ENCODE results near the gene STK32B.
"Not testable (repeated sequence)": the region's sequence is repeated elsewhere in the genome, so short reads cannot be mapped to it uniquely, and the experiment has no call there.

Gene STK32B

GRCh38 chr4:5409972-5410618 lies 358.8 kb downstream of the STK32B start:
- DNase-seq, result no peak

- no peak for DNase-seq
These were observed 361.0 kb downstream of the STK32B start for GRCh38 chr4:5412296-5412695.

- no peak for DNase-seq
These were observed 361.5 kb downstream of the STK32B start for GRCh38 chr4:5412751-5413150.

- DNase-seq, result no peak
These were observed 365.4 kb downstream of the STK32B start for GRCh38 chr4:5416637-5417036.

- DNase-seq, result no peak
These were observed 369.0 kb downstream of the STK32B start for GRCh38 chr4:5420266-5420665.

GRCh38 chr4:5421416-5421815 lies 370.1 kb downstream of the STK32B start:
- DNase-seq, result no peak

GRCh38 chr4:5422195-5422594 lies 370.9 kb downstream of the STK32B start:
- no peak for DNase-seq

GRCh38 chr4:5423670-5424069 lies 372.4 kb downstream of the STK32B start:
- DNase-seq, result no peak

GRCh38 chr4:5424211-5424610 lies 372.9 kb downstream of the STK32B start:
- DNase-seq, result no peak

GRCh38 chr4:5424901-5425300 lies 373.6 kb downstream of the STK32B start:
- no peak for DNase-seq

- DNase-seq, result no peak
These were observed 378.5 kb downstream of the STK32B start for GRCh38 chr4:5429747-5430146.

- no peak for DNase-seq
These were observed 381.9 kb downstream of the STK32B start for GRCh38 chr4:5433196-5433595.

- no peak for DNase-seq
These were observed 383.9 kb downstream of the STK32B start for GRCh38 chr4:5435201-5435600.

GRCh38 chr4:5435823-5436222 lies 384.5 kb downstream of the STK32B start:
- no peak for DNase-seq

- DNase-seq, result not testable (repeated sequence)
These were observed 392.9 kb downstream of the STK32B start for GRCh38 chr4:5443976-5444802.

GRCh38 chr4:5444918-5445517 lies 393.7 kb downstream of the STK32B start:
- DNase-seq, result no peak

- no peak for DNase-seq
These were observed 395.4 kb downstream of the STK32B start for GRCh38 chr4:5446595-5447226.

GRCh38 chr4:5447755-5448154 lies 396.5 kb downstream of the STK32B start:
- DNase-seq, result no peak

GRCh38 chr4:5448221-5448620 lies 396.9 kb downstream of the STK32B start:
- no peak for DNase-seq

- DNase-seq, result no peak
These were observed 400.0 kb downstream of the STK32B start for GRCh38 chr4:5451243-5451642.

GRCh38 chr4:5452156-5452555 lies 400.9 kb downstream of the STK32B start:
- no peak for DNase-seq

GRCh38 chr4:5455003-5455585 lies 403.8 kb downstream of the STK32B start:
- no peak for DNase-seq

- DNase-seq, result no peak
These were observed 405.1 kb downstream of the STK32B start for GRCh38 chr4:5456296-5456845.
